WTC11 (cell line): ENCODE measurements around the gene SSBP2.

Experiments
- ESRRA ChIP-seq: sonication (generic); formaldehyde crosslinking; IDR thresholded peaks from 2 replicates; pipeline ENCODE4 v1.8.1; 2022; ENCODE audit warnings: mild to moderate bottlenecking, missing genetic modification reagents, borderline replicate concordance
- FOXP1 ChIP-seq: sonication (generic); formaldehyde crosslinking; IDR thresholded peaks from 2 replicates; pipeline ENCODE4 v1.8.0; 2022; ENCODE audit warnings: missing genetic modification reagents, mild to moderate bottlenecking, moderate library complexity, borderline replicate concordance

- TF ChIP-seq ESRRA (CRISPR knock-in tag) = no peak
- TF ChIP-seq FOXP1 = no peak
These were observed 320.9 kb downstream of the SSBP2 start for GRCh38 chr5:81429985-81430384.
